ENCODE measurements around the gene KCP.

The KCP gene

DNA sequence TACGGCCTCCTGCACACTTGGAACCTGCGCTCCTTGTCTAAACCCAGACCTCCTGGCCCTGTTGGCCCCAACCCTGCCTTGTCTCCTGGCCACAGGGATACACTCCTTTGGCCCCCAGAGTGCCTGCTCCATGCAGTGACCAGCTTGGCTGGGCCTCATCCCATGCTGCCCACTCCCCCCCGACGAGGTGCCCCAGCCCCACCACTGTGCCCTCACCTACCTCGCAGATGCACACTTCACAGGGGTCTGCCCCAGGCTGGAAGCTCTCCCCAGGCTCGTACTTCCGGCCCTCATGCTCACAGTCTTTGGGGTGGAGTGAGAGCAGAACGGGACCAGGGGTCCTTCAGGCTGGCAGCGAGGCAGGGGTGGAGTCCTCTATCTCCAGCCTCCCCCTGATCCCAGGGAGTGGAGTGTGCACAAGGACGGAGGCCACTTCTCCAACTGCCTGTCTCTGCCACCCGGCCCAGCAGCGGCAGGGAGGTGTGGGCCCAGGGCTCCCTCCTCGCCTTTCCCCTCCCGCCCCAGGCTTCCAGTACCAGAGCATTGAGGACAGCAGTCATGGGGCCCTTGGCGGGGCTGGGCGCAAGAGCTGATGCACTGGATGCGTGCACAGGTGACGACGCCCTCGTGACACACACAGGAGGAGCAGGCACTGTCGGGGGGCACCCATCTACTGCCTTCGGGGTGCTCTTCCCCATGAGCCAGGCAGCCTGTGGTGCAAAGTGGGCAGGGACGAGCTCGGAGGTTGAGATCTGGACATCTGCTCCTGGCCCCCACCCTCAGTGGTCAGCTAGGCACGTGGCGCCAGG lies 25.7 kb downstream of the KCP start:
- no peak overlapping the region for H3K4me3 ChIP-seq (replicated peaks; ENCODE audit: low read depth, low read length)
- H3K27me3 ChIP-seq (replicated peaks; ENCODE audit: control insufficient read depth, insufficient read depth, low read length) = no peaks in the 10 kb centered on the region
- TF ChIP-seq, protein P1, sequence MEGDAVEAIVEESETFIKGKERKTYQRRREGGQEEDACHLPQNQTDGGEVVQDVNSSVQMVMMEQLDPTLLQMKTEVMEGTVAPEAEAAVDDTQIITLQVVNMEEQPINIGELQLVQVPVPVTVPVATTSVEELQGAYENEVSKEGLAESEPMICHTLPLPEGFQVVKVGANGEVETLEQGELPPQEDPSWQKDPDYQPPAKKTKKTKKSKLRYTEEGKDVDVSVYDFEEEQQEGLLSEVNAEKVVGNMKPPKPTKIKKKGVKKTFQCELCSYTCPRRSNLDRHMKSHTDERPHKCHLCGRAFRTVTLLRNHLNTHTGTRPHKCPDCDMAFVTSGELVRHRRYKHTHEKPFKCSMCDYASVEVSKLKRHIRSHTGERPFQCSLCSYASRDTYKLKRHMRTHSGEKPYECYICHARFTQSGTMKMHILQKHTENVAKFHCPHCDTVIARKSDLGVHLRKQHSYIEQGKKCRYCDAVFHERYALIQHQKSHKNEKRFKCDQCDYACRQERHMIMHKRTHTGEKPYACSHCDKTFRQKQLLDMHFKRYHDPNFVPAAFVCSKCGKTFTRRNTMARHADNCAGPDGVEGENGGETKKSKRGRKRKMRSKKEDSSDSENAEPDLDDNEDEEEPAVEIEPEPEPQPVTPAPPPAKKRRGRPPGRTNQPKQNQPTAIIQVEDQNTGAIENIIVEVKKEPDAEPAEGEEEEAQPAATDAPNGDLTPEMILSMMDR (IDR thresholded peaks at IDR 0.05; ENCODE audit: insufficient read depth, low read length, poor library complexity, severe bottlenecking) = no peak
- H3K36me3 ChIP-seq (ENCODE audit: control insufficient read depth, insufficient read depth, low read length) = no peaks in the 10 kb centered on the region
- no peak for DNase-seq (ENCODE audit: extremely low read depth, insufficient read length)

- no peaks in the 10 kb centered on the region for H3K27me3 ChIP-seq (replicated peaks; ENCODE audit: control insufficient read depth, insufficient read depth, low read length)
- TF ChIP-seq, protein P1 (IDR thresholded peaks at IDR 0.05; ENCODE audit: insufficient read depth, low read length, poor library complexity, severe bottlenecking) = peak; percentile 97
- peak; percentile 84 for DNase-seq (ENCODE audit: extremely low read depth, insufficient read length)
- H3K4me3 ChIP-seq (replicated peaks; ENCODE audit: low read depth, low read length) = peak overlapping the region; percentile 64
- peaks cover 4% of the 10 kb centered on the region for H3K36me3 ChIP-seq (ENCODE audit: control insufficient read depth, insufficient read depth, low read length)
Measured at GRCh38 chr7:128883622-128884448, 26.7 kb downstream of the KCP start.

- Histone ChIP-seq H3K4me3 (replicated peaks; ENCODE audit: low read depth, low read length) (no peak overlapping the region), H3K27me3 (replicated peaks; ENCODE audit: control insufficient read depth, insufficient read depth, low read length) (no peaks in the 10 kb centered on the region), H3K36me3 (ENCODE audit: control insufficient read depth, insufficient read depth, low read length) (peaks cover 9% of the 10 kb centered on the region)
- TF ChIP-seq, protein P1 (IDR thresholded peaks at IDR 0.05; ENCODE audit: insufficient read depth, low read length, poor library complexity, severe bottlenecking) = no peak
- DNase-seq (ENCODE audit: extremely low read depth, insufficient read length) = no peak
Measured at GRCh38 chr7:128882134-128882533, 28.4 kb downstream of the KCP start.

DNA sequence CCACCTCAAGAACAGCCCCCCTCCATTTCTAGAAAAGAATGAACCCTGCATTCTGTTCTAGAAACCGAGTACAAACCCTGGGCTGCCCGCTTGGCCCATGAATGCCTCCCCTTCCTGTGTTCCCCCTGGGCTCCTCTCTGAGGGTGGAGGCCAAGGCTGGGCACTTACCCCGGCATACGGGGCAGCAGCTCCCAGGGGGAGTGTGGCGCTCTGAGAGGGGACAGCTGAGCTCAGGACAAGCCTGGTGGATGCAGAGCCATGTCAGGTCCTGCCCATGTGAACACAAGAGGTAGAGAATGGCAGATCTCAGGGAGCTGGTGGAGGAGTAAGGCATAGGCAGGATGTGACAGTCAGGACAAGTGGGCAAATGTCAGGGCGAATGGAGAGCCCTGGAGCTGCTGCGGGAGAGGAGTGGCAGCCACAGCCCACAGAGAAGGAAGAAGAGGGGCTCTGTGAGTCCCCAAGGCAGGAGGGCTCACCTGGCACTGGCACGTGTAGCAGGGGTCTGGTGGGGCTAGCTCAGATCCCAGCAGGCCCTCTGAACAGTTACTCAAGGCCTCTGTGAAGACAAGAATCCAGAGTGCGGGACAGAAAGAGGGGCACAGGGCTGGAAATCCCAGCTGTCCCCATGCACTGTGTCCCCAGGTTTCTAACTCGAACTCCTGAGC lies 28.9 kb downstream of the KCP start:
- TF ChIP-seq, protein P1 (IDR thresholded peaks at IDR 0.05; ENCODE audit: insufficient read depth, low read length, poor library complexity, severe bottlenecking) = no peak

DNA sequence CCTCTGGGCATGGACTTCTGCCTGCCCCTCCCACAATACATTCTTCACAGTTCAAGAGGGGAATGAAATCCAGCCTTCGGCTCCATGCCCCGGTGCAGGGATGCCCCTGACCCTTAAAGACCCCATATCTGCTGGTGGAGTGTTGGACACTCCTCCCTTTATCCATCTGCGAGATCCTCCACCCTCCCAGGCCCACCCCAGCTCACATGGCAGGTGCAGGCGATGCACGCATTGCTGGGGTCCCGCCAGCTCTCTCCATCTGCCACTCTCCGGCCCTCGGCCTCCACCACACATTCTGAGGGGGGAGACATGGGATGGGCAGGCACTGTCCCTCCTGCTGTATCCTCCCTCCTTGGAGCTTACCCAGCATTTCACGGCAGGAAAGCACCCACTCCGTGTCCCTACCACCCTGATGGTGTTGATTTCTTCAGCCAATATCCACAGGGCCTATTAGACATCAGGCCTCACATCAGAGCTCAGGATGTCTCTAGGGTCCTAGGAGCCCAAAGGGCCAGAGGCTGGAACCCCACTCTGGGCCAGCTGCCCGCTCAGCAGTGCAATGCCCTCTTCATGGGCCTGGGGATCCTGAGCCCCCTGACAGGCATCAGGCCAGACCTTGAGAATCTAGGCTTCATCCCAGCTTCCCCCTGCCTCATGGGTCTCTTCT lies 29.6 kb downstream of the KCP start:
- Histone ChIP-seq H3K36me3 (ENCODE audit: control insufficient read depth, insufficient read depth, low read length) (peaks cover 9% of the 10 kb centered on the region), H3K27me3 (replicated peaks; ENCODE audit: control insufficient read depth, insufficient read depth, low read length) (no peaks in the 10 kb centered on the region), H3K4me3 (replicated peaks; ENCODE audit: low read depth, low read length) (no peak overlapping the region)
- no peak for DNase-seq (ENCODE audit: extremely low read depth, insufficient read length)
- TF ChIP-seq, protein P1 (IDR thresholded peaks at IDR 0.05; ENCODE audit: insufficient read depth, low read length, poor library complexity, severe bottlenecking) = no peak

More for the DNA sequence above, 28.9 kb downstream of the KCP start:
- no peak overlapping the region for H3K4me3 ChIP-seq (replicated peaks; ENCODE audit: low read depth, low read length)
- peaks cover 9% of the 10 kb centered on the region for H3K36me3 ChIP-seq (ENCODE audit: control insufficient read depth, insufficient read depth, low read length)
- H3K27me3 ChIP-seq (replicated peaks; ENCODE audit: control insufficient read depth, insufficient read depth, low read length) = no peaks in the 10 kb centered on the region
- no peak for DNase-seq (ENCODE audit: extremely low read depth, insufficient read length)
